HepG2 (cell line): ENCODE results near the gene RPS15A. TPM values are rescaled to one million over a fixed set of nuclear protein-coding genes. Genes with fewer than 3 reads are reported as not detected.

ENCODE experiments used
- AKNA ChIP-seq: sonication (generic); formaldehyde crosslinking; IDR thresholded peaks from 2 replicates; pipeline ENCODE4 v1.4.0; 2020; ENCODE audit warnings: missing genetic modification reagents, borderline replicate concordance
- E2F1 ChIP-seq: sonication (generic); formaldehyde crosslinking; IDR thresholded peaks from 2 replicates; pipeline ENCODE4 v1.5.0; 2020; ENCODE audit warnings: missing genetic modification reagents
- MLXIP ChIP-seq: sonication (generic); formaldehyde crosslinking; IDR thresholded peaks from 2 replicates; pipeline ENCODE4 v1.9.0; 2021; ENCODE audit warnings: missing genetic modification reagents, borderline replicate concordance
- RARG ChIP-seq: sonication (generic); formaldehyde crosslinking; IDR thresholded peaks from 2 replicates; pipeline ENCODE4 v1.4.0; 2020; ENCODE audit warnings: low read depth, mild to moderate bottlenecking, missing genetic modification reagents
- THAP7 ChIP-seq: sonication (generic); formaldehyde crosslinking; IDR thresholded peaks from 2 replicates; pipeline ENCODE4 v1.8.1; 2023; ENCODE audit warnings: mild to moderate bottlenecking, missing genetic modification reagents
- ZBTB7A ChIP-seq: sonication (generic); formaldehyde crosslinking; IDR thresholded peaks from 2 replicates; pipeline ENCODE4 v1.8.0; 2022; ENCODE audit warnings: mild to moderate bottlenecking, missing genetic modification reagents
- ZKSCAN5 ChIP-seq: sonication (generic); formaldehyde crosslinking; IDR thresholded peaks from 2 replicates; pipeline ENCODE4 v1.5.1; 2020; ENCODE audit warnings: mild to moderate bottlenecking, missing genetic modification reagents
- ZNF18 ChIP-seq: sonication (generic); formaldehyde crosslinking; IDR thresholded peaks from 2 replicates; pipeline ENCODE4 v1.8.0; 2022; ENCODE audit warnings: mild to moderate bottlenecking, missing genetic modification reagents; ENCODE audit not compliant: insufficient replicate concordance
- ZNF256 ChIP-seq: sonication (generic); formaldehyde crosslinking; conservative IDR thresholded peaks from 2 replicates; pipeline ENCODE4 v1.4.0; 2020; ENCODE audit warnings: missing genetic modification reagents
- ZNF572 ChIP-seq: sonication (generic); formaldehyde crosslinking; IDR thresholded peaks from 2 replicates; pipeline ENCODE4 v1.5.1; 2020; ENCODE audit warnings: mild to moderate bottlenecking, missing genetic modification reagents
- polyA plus RNA-seq, 8 experiments: library from polyadenylated mRNA; depleted of rRNA in 3 of 8; stranded (reverse) in 7 of 8; unstranded in 1 of 8; fragments of >200 nt; fragmentation: Illumina TruSeq in 4 of 8; extraction: Trizol in 4 of 8; gene quantifications; 2 replicates each; pipeline versions ENCODE4 v1.2.1 to v1.2.3, GENCODE V29; 2011 to 2016; ENCODE audit warnings: low read depth in 4 of 8, missing spikeins in 1 of 8, mixed read lengths in 1 of 8; ENCODE audit not compliant: insufficient read depth in 1 of 8
- total RNA-seq, 5 experiments: library from RNA; depleted of rRNA; stranded (reverse); fragments of >200 nt; fragmentation: Illumina TruSeq; extraction: Trizol; gene quantifications; 2 replicates each; pipeline ENCODE4 v1.2.3, GENCODE V29; 2016; ENCODE audit warnings: low read depth in 1 of 5

The RPS15A gene
- total and polyA plus RNA-seq, 2 of the 13 experiments (the other 11 are each of a cell fraction or from before 2014, with no cell fraction given), result 5,489 to 9,457 TPM

- TF ChIP-seq AKNA (CRISPR knock-in tag) (peak; percentile 43; the same call in 1 of the 2 replicates), E2F1 (peak; percentile 82; the same call in 1 of the 2 replicates), ZNF18 (peak; percentile 98), ZNF256 (peak; percentile 92), ZKSCAN5 (peak; percentile 38; the same call in 1 of the 2 replicates), MLXIP (peak; percentile 80; the same call in 1 of the 2 replicates), RARG (no peak), THAP7 (CRISPR knock-in tag) (peak; percentile 71), ZNF572 (CRISPR knock-in tag) (0 out of 2 replicates have a peak, but pooled peaks have one; percentile 48), ZBTB7A (CRISPR knock-in tag) (peak; percentile 93)
These were observed 11.2 kb upstream of the RPS15A start, which contains the start of gene ARL6IP1 (continued) for GRCh38 chr16:18801145-18801972.
